Measurements from ENCODE around the gene PRDX3.
A peak's percentile ranks its signal among the peaks of the same experiment; 100 is the strongest.
"Not testable (repeated sequence)": the region's sequence is repeated elsewhere in the genome, so short reads cannot be mapped to it uniquely, and the experiment has no call there.

Gene PRDX3

DNA sequence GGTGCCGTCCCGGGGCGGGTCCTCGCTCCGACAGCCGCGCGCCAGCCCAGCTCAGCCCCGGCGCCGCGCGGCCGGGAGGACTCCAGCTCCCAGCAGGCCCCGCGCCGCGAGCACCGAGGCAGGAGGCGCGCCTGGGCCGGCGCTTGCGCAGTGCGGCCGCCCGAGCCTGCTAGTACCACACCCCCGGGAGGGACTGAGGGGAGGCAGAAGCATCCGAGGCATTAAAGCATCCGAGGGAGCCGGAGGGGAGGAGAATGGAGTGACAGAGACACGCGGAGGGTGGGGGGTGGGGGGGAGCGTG, 28.7 kb upstream of the PRDX3 start, which contains the start of gene GRK5:
TSS of gene GRK5 (plus strand) at position 206 of the 301 bp plus-strand sequence. CDS start 347 bp downstream, outside the sequence.
- peak; percentile 68 for DNase-seq (ENCODE audit: low read depth, low spot score)
- H3K27ac ChIP-seq, result peak within 1 kb of the TSS; percentile 82

DNA sequence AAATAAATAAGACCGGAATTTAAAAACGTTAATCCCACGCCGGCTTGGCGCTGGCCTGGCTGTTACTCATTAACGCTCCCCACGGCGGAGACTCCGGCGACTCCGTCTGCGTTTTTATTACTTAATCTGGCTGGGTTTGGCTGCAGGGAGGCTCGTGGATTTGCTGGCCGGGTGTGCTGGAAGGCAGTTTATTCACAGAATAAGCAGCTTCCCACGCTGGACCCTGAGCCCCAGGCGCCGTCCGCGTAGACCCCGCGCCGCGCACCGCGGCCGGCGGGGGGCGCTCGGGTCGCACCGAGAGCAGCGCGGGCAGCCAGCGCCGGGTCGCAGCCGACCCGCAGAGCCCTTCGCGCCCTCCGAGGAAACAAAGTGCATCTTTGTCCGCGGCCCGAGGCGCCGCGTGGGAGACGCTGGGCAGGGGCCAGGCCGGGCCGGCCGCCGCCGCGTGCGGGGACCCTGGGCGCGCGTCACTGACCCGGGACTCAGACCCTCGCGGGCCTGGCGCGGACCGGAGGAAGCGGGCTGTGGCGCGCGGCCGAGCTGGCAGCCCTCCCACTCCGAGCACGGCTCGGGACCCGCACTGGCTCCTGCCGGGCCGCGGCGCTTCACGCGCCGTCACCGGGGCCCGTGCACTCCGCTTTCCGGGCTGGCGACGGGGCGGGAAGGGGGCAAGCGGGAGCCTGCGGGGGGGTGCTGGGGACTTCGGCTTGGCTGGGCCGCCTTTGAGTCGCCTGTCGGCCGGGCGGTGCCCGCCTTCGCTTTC, 28.2 kb upstream of the PRDX3 start:
- DNase-seq (ENCODE audit: low read depth, low spot score), result no peak
- H3K27ac ChIP-seq, result peak overlapping the region; percentile 82

DNA sequence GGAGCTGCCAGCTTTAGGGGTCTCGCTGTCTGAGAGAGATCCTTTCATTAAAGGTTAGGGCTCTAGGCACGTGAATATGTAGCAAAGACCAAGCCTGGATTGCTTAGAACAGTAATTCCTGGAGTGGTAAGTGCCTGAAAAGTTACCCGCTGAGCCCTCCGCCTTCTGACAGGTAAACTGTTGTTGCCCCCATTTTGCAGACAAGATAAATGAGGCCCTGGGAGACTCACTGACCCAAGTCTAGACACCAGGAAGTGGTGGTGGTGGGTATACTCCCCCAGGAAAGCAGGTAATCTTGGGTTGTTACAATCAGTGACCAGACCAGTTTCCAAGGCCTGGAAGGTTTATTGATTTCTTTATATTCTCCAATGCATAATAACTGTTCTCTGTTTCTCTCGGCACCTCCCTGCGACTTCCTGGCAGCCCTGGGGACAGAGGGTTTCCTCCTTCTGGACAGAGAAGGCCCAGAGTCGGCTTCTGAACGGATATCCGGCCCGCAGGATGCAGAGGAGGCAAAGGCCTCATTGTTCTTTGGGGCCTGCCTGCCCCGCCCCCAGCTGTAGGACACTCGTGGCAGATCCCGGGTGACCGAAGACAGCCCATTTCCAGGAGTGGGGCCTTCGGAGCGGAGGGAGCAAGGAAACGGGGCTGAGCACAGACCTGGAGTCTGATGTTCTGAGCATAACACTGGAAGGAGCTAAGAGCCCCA, 27.4 kb upstream of the PRDX3 start:
- DNase-seq (ENCODE audit: low read depth, low spot score), result no peak
- H3K27ac ChIP-seq, result peak overlapping the region; percentile 82

DNA sequence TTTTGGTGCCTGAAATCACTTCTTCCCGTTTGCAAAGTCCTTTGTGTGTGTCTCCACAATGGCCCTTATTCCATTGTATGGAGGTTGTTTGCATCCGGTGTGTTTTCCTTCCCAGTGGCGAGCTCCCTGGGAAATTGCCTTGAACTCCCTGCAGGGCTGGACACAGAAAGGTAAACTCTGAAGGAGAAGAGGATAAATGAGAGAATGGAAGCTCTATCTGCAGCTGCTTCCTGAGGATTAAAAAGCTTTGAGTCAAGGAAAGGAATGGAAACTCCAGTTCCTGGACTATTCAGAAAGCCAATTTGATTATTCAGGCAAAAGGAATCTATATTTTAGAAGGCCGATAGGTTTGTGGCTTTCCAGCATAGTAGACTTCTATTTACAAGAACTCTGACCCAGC, 24.4 kb upstream of the PRDX3 start:
- H3K27ac ChIP-seq, result peak overlapping the region; percentile 17
- DNase-seq (ENCODE audit: low read depth, low spot score), result no peak

GRCh38 chr10:119201233-119201632, 22.6 kb upstream of the PRDX3 start:
- H3K27ac ChIP-seq, result no peak overlapping the region
- no peak for DNase-seq (ENCODE audit: low read depth, low spot score)

GRCh38 chr10:119199231-119199992, 20.8 kb upstream of the PRDX3 start:
- DNase-seq (ENCODE audit: low read depth, low spot score), result peak; percentile 37
- peak overlapping the region; percentile 91 for H3K27ac ChIP-seq

GRCh38 chr10:119198438-119198837, 19.8 kb upstream of the PRDX3 start:
- peak overlapping the region; percentile 91 for H3K27ac ChIP-seq
- no peak for DNase-seq (ENCODE audit: low read depth, low spot score)

DNA sequence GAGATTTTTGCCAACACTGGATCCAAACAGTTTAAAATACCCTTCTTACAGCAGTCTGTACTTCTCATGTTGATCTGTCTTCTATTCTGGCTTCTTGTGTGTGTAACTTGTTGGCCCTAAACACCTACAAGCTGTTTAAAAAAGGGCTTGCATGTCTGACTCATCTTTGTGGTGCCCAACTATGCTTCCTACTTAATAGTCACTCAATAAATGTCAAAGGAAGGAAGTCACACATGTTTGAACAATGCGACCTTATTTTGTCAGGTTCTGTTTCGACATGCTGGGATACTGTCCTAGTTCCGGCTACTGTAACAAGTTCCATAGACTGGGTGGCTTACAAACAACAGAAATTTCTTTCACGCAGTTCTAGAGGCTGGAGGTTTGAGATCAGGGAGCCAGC, 19.3 kb upstream of the PRDX3 start:
- peak overlapping the region; percentile 91 for H3K27ac ChIP-seq
- peak; percentile 85 for DNase-seq (ENCODE audit: low read depth, low spot score)

- peak; percentile 84 for DNase-seq (ENCODE audit: low read depth, low spot score)
- H3K27ac ChIP-seq, result peak overlapping the region; percentile 69
Observed at GRCh38 chr10:119191881-119192280, 13.3 kb upstream of the PRDX3 start.

GRCh38 chr10:119190954-119191785, 12.6 kb upstream of the PRDX3 start:
- peak overlapping the region; percentile 69 for H3K27ac ChIP-seq
- DNase-seq (ENCODE audit: low read depth, low spot score), result no peak

- peak overlapping the region; percentile 69 for H3K27ac ChIP-seq
- DNase-seq (ENCODE audit: low read depth, low spot score), result peak; percentile 94
Observed at GRCh38 chr10:119190353-119190752, 11.7 kb upstream of the PRDX3 start.

- DNase-seq (ENCODE audit: low read depth, low spot score), result no peak
Observed at GRCh38 chr10:119189811-119190282, 11.2 kb upstream of the PRDX3 start.

DNA sequence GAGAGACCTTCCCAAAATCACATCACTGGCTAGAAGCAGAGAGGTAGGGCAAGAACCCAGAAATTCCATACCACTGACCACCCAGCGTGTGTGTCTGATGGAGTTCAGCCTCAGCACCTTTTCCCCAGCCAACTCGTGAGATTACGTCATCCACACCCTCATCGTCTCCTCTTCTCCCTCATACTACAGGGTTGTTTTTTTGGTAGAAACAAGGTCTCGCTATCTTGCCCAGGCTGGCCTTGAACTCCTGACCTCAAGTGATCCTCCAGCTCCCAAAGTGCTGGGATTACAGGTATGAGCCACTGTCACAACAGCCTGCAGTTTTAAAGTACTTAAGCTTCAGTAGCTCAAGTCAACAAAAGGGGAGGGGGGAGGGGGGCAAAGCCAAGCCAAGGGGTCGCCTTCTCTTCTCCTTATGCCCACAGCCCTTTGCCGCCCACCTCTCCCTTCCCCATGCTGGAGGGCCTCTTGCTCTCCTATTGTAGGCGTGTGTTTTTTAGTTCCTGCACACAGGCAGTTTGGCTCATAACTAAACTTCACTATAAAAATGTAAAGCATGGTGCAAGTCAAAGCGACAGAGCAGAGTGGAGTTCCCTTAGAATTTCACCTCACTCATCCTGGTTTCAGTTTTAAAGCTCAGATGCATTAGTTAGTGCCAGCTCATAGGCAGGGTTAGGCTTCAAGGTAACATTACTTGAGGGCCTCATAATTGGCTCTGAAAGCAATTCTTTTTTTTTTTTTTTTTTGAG, 5.2 kb upstream of the PRDX3 start:
- H3K27ac ChIP-seq, result no peak overlapping the region
- DNase-seq (ENCODE audit: low read depth, low spot score), result no peak

More at GRCh38 chr10:119189811-119190282, 11.2 kb upstream of the PRDX3 start:
- peak overlapping the region; percentile 69 for H3K27ac ChIP-seq

- DNase-seq (ENCODE audit: low read depth, low spot score); H3K27ac ChIP-seq: not testable (repeated sequence)
Observed at GRCh38 chr10:119180850-119181400, 2.3 kb upstream of the PRDX3 start.

DNA sequence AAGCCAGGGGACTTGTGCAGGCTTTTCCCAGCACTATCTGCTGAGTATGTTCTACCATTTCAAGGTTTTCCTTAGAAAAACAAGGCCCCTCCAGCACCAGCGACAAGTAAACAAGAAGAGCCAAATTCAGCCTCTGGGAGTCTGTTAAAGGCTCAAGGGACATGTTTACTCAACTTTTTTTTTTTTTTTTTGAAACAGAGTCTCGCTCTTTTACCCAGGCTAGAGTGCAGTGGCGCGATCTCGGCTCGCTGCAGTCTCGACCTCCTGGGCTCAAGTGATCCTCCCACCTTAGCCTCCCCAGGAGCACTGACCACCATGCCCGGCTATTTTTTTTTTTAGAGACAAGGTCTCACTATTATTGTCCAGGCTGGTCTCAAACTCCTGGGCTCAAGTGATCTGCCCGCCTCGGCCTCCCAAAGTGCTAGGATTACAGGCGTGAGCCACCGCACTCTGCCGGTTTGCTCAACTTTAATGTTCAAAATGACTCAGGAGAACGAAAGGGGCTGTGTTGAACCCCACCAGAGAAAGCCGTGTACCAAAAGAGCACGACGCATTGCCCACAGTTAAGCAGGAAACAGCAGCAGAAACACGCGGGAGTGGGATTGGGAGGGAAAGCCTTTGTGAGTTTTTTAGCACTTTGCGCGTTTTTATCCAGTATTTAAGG, 772 bp downstream of the PRDX3 start:
- DNase-seq (ENCODE audit: low read depth, low spot score), result no peak
- H3K27ac ChIP-seq, result peak overlapping the region; percentile 72

GRCh38 chr10:119176166-119176565, 2.4 kb downstream of the PRDX3 start:
- no peak for DNase-seq (ENCODE audit: low read depth, low spot score)
- peak overlapping the region; percentile 72 for H3K27ac ChIP-seq

- no peak for DNase-seq (ENCODE audit: low read depth, low spot score)
- H3K27ac ChIP-seq, result peak overlapping the region; percentile 64
Observed at GRCh38 chr10:119174109-119174508, 4.5 kb downstream of the PRDX3 start.

DNA sequence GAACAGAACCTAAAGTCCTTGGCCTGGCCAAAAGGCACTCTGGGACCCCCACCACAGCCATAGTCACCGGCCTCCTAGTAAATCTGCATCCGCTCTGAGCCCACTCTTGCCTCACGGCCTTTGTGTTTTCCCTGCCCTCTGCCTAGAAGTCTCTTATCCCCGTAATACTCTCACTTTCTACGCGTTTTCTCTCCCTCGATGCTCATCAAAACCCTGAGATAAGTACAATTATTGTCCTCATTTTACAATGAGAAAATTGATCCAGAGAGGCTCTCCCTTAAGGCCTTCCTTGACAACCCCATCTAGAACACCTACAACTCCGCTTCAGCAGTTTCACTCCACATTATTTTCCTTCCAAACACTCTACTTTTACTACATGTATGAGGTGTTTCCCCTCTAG, 11.6 kb downstream of the PRDX3 start:
- peak overlapping the region; percentile 67 for H3K27ac ChIP-seq
- DNase-seq (ENCODE audit: low read depth, low spot score), result no peak

Data from epithelial cell of prostate (primary cell).